Common myeloid progenitor, CD34-positive (primary cell): ENCODE results near the gene CYB5B. TPM values are rescaled to one million over a fixed set of nuclear protein-coding genes. Genes with fewer than 3 reads are reported as not detected.

Experiments
- CTCF ChIA-PET: fragments of 350-600 bp; sonication (Branson Sonifier 250); formaldehyde crosslinking; loops from one replicate; lab custom pipeline; 2021; ENCODE audit warnings: antibody characterized with exemption; lab: Charles Lee
- POLR2A ChIA-PET: fragments of 350-600 bp; sonication (Branson Sonifier 250); formaldehyde crosslinking; loops from one replicate; lab custom pipeline; 2021; ENCODE audit warnings: antibody characterized with exemption; lab: Charles Lee
- DNase-seq, 3 donors: peaks; one replicate each; pipeline versions ENCODE4 v3.0.0 to v3.0.0-alpha.2; 2013
- H3K27ac ChIP-seq, 2 experiments: 1 replicate in 1 of 2; 2 replicates in 1 of 2; pipeline ENCODE4 v1.7.0; 2013; ENCODE audit warnings: inconsistent platforms in 2 of 2, low read length in 2 of 2, mild to moderate bottlenecking in 2 of 2, low read depth in 1 of 2, moderate library complexity in 1 of 2; ENCODE audit not compliant: severe bottlenecking in 2 of 2, insufficient read depth in 1 of 2, poor library complexity in 1 of 2
- H3K27me3 ChIP-seq, 5 experiments: replicated peaks in 2 of 5; 1 replicate in 3 of 5; 2 replicates in 2 of 5; pipeline versions ENCODE4 v1.6.1 to v1.7.0; 2013; ENCODE audit warnings: low read length in 4 of 5, mild to moderate bottlenecking in 2 of 5, moderate library complexity in 2 of 5, inconsistent platforms in 1 of 5; ENCODE audit not compliant: insufficient read depth in 5 of 5, control insufficient read depth in 4 of 5
- H3K36me3 ChIP-seq, 4 experiments: 1 replicate in 2 of 4; 2 replicates in 2 of 4; pipeline versions ENCODE4 v1.6.1 to v1.7.0; 2013; ENCODE audit warnings: low read length in 3 of 4, control low read depth in 1 of 4, mild to moderate bottlenecking in 1 of 4; ENCODE audit not compliant: control insufficient read depth in 4 of 4, insufficient read depth in 4 of 4
- H3K4me1 ChIP-seq, 4 experiments: 1 replicate in 3 of 4; 2 replicates in 1 of 4; pipeline versions ENCODE4 v1.6.1 to v1.7.1; 2013; ENCODE audit warnings: low read length in 3 of 4, mild to moderate bottlenecking in 3 of 4, control low read depth in 1 of 4, inconsistent platforms in 1 of 4, moderate library complexity in 1 of 4; ENCODE audit not compliant: control insufficient read depth in 4 of 4, insufficient read depth in 4 of 4; ENCODE audit errors: control extremely low read depth in 1 of 4
- H3K4me3 ChIP-seq, 7 experiments: 1 replicate in 4 of 7; 2 replicates in 3 of 7; pipeline versions ENCODE4 v1.5.1 to v1.7.0; 2013; ENCODE audit warnings: mild to moderate bottlenecking in 7 of 7, low read length in 6 of 7, moderate library complexity in 6 of 7, inconsistent platforms in 2 of 7, low read depth in 2 of 7, control low read depth in 1 of 7; ENCODE audit not compliant: insufficient read depth in 4 of 7, control insufficient read depth in 1 of 7; ENCODE audit errors: extremely low read depth in 1 of 7
- H3K9me3 ChIP-seq, 5 experiments: 1 replicate in 4 of 5; 2 replicates in 1 of 5; pipeline versions ENCODE4 v1.6.1 to v1.7.1; 2013; ENCODE audit warnings: low read length in 4 of 5, mild to moderate bottlenecking in 2 of 5, inconsistent platforms in 1 of 5, low read depth in 1 of 5, moderate library complexity in 1 of 5; ENCODE audit not compliant: control insufficient read depth in 4 of 5, insufficient read depth in 2 of 5; ENCODE audit errors: control extremely low read depth in 1 of 5
- whole genome bisulfite sequencing: methylation state at CpG from one replicate; pipeline ENCODE4 v1.1.5; 2013; ENCODE audit not compliant: insufficient coverage; 5-methylcytosine and 5-hydroxymethylcytosine counted together
- polyA plus RNA-seq: library from polyadenylated mRNA; unstranded; fragments of 120-200 nt; gene quantifications from one replicate; pipeline ENCODE4 v1.2.1, GENCODE V29; 2013

CYB5B gene, protein sequence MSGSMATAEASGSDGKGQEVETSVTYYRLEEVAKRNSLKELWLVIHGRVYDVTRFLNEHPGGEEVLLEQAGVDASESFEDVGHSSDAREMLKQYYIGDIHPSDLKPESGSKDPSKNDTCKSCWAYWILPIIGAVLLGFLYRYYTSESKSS
- polyA plus RNA-seq, result 62.3 TPM

DNA sequence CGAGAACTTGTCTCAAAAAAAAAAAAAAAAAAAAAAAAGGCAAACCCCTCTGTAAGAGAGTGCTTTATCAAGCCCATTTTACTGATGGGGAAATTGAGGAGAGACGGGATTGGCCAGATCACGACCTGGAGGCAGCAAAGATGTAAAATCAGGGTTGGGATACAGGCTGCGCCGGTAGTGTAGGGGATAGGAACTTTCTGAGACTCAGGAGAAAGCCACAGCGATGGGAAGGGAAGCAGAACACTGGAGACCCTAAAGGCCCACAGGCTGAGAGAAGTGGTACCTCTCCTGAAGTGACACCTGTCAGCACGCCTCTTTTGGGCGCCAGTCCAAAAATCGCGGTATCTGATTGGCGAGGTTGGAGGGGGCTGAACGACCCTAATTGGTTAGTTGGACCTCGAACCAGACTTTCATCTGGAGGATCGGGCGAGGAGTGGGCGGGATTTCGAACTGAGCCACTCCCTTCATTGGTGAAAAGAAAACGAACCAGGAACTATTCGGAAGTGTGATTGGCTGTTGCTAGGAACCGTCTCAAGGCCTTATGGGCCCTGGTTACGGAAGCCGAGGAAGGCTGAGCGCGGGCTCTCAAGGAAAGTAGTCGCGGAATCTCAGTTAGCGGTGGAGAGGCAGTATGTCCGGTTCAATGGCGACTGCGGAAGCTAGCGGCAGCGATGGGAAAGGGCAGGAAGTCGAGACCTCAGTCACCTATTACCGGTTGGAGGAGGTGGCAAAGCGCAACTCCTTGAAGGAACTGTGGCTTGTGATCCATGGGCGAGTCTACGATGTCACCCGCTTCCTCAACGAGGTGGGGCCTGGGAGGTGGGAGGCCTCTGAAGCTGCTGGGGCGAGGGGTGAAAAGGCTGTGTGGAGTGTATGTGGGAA lies at the start of gene CYB5B:
TSS of gene CYB5B (plus strand) at position 567 of the 882 bp plus-strand sequence. CDS start at position 632, 65 bp downstream.
- peaks cover 4 to 20% (median 17%) of the 10 kb centered on the region in 4 experiments for H3K36me3 ChIP-seq
- ChIA-PET CTCF (interaction anchor here (0.7 to 1.2 kb wide), 6 partner anchors 11 to 38 kb away, joined by 3 to 4 read pairs (median 4); no protein-coding TSS in a partner anchor), POLR2A (interaction anchor here (1.1 to 1.3 kb wide), 2 partner anchors 19 to 140 kb away, joined by 3 to 4 read pairs; no protein-coding TSS in a partner anchor)
- peaks cover 0 to 5% (median 4%) of the 10 kb centered on the region in 5 experiments for H3K9me3 ChIP-seq
- no peaks in the 10 kb centered on the region for H3K27me3 ChIP-seq
- 3% methylated on average over 39 of the region's 40 CpGs for WGBS
- peak within 1 kb of the TSS; percentile 70 to 90 for H3K27ac ChIP-seq
- peaks cover 9 to 18% (median 12%) of the 10 kb centered on the region in 4 experiments for H3K4me1 ChIP-seq
- peak within 1 kb of the TSS; percentile 76 to 99 (median 96) for H3K4me3 ChIP-seq
- DNase-seq, result peak; percentile 98 to 99 (median 99)

DNA sequence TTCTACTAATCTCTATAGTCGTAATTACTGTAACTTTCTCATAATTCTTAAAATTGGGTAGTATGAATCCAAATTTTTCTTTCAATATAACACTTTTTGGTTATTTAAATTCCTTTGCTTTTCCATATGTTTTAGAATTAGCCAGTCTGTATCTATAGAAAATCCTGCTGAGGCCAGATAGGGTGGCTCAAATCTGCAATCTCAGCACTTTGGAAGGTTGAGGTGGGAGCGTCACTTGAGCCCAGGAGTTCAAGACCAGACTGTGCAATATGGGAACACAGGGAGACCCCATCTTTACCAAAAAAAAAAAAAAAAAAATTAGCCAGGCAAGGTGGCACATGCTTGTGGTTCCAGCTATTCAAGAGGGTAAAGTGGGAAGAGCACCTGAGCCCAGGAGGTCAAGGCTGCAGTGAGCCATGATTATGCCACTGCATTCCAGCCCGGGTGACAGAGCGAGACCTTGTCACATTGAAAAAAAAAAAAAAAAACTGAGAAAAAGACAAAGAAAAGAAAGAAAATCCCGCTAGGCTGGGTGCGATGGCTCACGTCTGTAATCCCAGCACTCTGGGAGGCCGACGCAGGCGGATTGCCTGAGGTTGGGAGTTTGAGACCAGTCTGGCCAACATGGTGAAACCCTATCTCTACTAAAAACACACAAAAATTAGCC lies 47.9 kb upstream of the CYB5B start:
- Histone ChIP-seq H3K9me3 (no peaks in the 10 kb centered on the region), H3K27ac (no peak overlapping the region), H3K36me3 (peaks cover 12 to 46% (median 31%) of the 10 kb centered on the region in 4 experiments), H3K4me1 (peaks cover 6 to 14% (median 7%) of the 10 kb centered on the region in 4 experiments), H3K27me3 (no peaks in the 10 kb centered on the region), H3K4me3 (no peak overlapping the region)
- DNase-seq, result no peak
- ChIA-PET CTCF (no interaction called here), POLR2A (interaction anchor here (0.6 kb wide), 1 partner anchor 57 kb away, joined by 4 read pairs; no protein-coding TSS in a partner anchor)
- WGBS, result 100% methylated on average over 2 of the region's 10 CpGs

DNA sequence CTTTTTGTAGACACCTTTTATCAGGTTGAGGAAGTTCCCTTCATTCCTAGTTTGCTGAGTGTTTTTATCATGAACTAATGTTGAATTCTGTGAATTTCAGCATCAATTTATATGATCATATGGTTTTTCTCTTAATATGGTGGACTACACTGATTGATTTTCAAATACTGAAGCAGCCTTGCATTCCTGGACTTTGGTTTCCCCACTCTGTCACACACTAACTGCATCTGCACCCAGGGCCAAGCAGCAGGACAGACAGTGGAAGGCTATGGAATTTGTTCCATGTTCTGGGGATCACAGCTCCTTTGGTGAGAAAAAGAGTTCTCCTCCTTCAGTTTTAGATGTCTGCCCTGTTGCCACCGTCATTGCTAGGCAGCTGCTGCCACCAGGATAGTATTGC lies 46.4 kb upstream of the CYB5B start:
- no peaks in the 10 kb centered on the region for H3K27me3 ChIP-seq
- ChIA-PET CTCF (interaction anchor here (0.6 to 1.0 kb wide), 4 partner anchors 13 to 1894 kb away, joined by 3 read pairs; no protein-coding TSS in a partner anchor), POLR2A (no interaction called here)
- no peak for DNase-seq
- peaks cover 0 to 21% (median 14%) of the 10 kb centered on the region in 4 experiments for H3K4me1 ChIP-seq
- 100% methylated on average over 1 of the region's 1 CpG for WGBS
- H3K27ac ChIP-seq, result no peak overlapping the region
- H3K9me3 ChIP-seq, result no peaks in the 10 kb centered on the region
- no peak overlapping the region for H3K4me3 ChIP-seq
- peaks cover 15 to 48% (median 33%) of the 10 kb centered on the region in 4 experiments for H3K36me3 ChIP-seq

DNA sequence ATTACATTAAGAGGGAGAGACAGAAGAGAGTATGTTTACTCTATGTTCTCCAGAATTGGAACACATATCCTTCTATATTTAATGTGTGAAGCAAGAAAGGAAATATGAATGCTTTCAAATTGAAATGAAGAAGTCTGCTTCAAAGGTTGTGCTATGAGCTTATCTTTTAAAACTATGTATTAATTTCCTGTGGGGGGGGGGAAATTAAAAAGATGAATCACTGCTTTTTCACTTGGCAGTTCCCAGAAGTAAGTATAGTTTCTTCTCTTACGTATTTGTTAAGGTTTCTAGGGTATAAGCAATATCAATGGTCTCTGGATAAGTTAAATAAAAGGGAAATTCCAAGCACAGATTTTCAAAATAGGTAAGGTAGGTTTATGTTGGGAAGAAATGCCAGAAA lies 45.7 kb upstream of the CYB5B start:
- Histone ChIP-seq H3K36me3 (peaks cover 11 to 49% (median 35%) of the 10 kb centered on the region in 4 experiments), H3K4me1 (peaks cover 0 to 26% (median 19%) of the 10 kb centered on the region in 4 experiments), H3K27me3 (no peaks in the 10 kb centered on the region), H3K9me3 (no peaks in the 10 kb centered on the region), H3K27ac (no peak overlapping the region), H3K4me3 (no peak overlapping the region)
- DNase-seq, result no peak
- POLR2A ChIA-PET, result no interaction called here
- WGBS, result 100% methylated on average over 1 of the region's 1 CpG
- CTCF ChIA-PET, result interaction anchor here (0.6 to 1.1 kb wide), 6 partner anchors 10 to 1895 kb away, joined by 3 read pairs; no protein-coding TSS in a partner anchor

DNA sequence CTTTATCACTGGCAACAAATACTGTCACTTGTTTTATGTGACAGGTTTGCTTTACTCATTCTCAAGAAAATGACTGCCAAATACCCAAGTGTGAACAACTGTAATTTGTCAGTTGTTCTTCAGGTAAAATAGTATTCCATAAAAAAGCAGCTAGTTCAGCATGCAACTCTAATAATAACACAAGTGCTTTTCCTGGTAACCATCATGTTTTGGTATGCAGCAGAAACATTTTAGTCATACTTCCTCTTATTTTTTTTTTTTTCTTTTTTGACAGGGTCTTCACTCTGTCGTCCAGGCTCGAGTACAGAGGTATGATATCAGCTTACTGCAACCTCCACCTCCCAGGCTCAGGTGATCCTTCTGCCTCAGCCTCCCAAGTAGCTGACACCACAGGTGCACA lies 43.2 kb upstream of the CYB5B start:
- POLR2A ChIA-PET, result interaction anchor here (0.6 kb wide), 1 partner anchor 29 kb away, joined by 4 read pairs; no protein-coding TSS in a partner anchor
- DNase-seq, result peak; percentile 48 to 71 (median 56)
- Histone ChIP-seq H3K4me3 (peak overlapping the region in 1 of 7 experiments; percentile 16), H3K36me3 (peaks cover 10 to 52% (median 33%) of the 10 kb centered on the region in 4 experiments), H3K9me3 (no peaks in the 10 kb centered on the region), H3K27ac (peak overlapping the region; percentile 89 to 92), H3K4me1 (peaks cover 0 to 38% (median 32%) of the 10 kb centered on the region in 4 experiments), H3K27me3 (no peaks in the 10 kb centered on the region)
- CTCF ChIA-PET, result interaction anchor here (1.1 to 1.6 kb wide), 3 partner anchors 14 to 58 kb away, joined by 3 to 5 read pairs (median 3); no protein-coding TSS in a partner anchor
- WGBS, result 0% methylated on average over 2 of the region's 2 CpGs

DNA sequence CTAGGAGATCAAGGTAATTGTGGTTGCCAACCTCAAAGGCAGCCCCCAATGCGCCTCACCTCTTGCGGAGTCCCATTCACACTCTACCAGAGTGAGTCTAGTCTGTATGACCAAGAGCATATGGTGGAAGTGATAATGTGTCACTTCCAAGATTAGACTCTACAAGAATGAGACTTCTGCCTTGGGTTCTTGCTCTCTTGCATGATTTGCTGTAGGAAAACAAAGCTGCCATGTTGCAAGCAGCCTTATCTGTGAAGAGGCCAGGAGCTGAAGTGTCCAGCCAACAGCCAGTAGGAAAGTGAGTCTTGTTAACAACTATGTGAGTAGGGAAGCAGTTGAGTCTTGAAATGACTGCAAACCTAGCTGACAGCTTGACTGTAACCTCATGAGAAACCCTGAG lies 42.0 kb upstream of the CYB5B start:
- H3K9me3 ChIP-seq, result no peaks in the 10 kb centered on the region
- peaks cover 10 to 51% (median 31%) of the 10 kb centered on the region in 4 experiments for H3K36me3 ChIP-seq
- ChIA-PET POLR2A (interaction anchor here (0.7 kb wide), 1 partner anchor 64 kb away, joined by 3 read pairs; no protein-coding TSS in a partner anchor), CTCF (interaction anchor here (1.6 kb wide), 2 partner anchors 45 to 59 kb away, joined by 5 to 6 read pairs; no protein-coding TSS in a partner anchor)
- H3K4me3 ChIP-seq, result no peak overlapping the region
- no CpG with 5 or more reads among the region's 2 CpGs for WGBS
- H3K4me1 ChIP-seq, result peaks cover 0 to 44% (median 34%) of the 10 kb centered on the region in 4 experiments
- peak in 1 of 3 donors; percentile 15 for DNase-seq
- H3K27ac ChIP-seq, result peak overlapping the region in 1 of 2 experiments; percentile 92
- no peaks in the 10 kb centered on the region for H3K27me3 ChIP-seq
